ENCODE measurements around the gene SLC11A1. TPM values are rescaled to one million over a fixed set of nuclear protein-coding genes. Genes with fewer than 3 reads are reported as not detected.

SLC11A1 gene
- total and polyA plus RNA-seq, 2 of the 4 experiments (the other 2 are of a cell fraction), result under 0.01 to 0.07 TPM

DNA sequence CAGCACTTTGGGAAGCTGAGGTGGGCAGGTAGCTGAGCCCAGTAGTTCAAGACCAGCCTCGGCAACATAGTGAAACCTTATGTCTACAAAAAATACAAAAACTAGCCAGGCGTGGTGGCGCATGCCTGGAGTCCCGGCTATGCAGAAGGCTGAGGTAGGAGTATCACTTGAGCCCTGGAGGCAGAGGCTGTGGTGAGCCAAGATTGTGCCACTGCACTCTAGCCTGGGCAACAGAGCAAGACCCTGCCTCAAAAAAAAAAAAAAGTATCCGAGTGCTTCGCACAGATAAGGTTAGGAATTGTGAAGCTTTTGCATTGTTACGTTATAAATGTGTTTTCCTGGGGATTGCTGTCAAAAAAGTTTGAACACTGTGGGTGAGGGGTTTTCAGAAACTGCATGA, 21.7 kb downstream of the SLC11A1 start:
- no peak overlapping the region for H3K23ac ChIP-seq (ENCODE audit: low read depth, low read length)
- H2AFZ ChIP-seq (replicated peaks; ENCODE audit: low read length, poor library complexity), result no peak overlapping the region
- WGBS, 2 experiments (ENCODE audit: extremely low coverage in 2 of 2, insufficient read length in 1 of 2), result 100% methylated on average over 1 of the region's 7 CpGs; no CpG with 5 or more reads in 1 of the 2 experiments
- no peak overlapping the region for H4K8ac ChIP-seq (ENCODE audit: low read depth in 2 of 2, low read length in 2 of 2)
- H3K9me3 ChIP-seq (ENCODE audit: control insufficient read depth, insufficient read depth, low read length), result no peaks in the 10 kb centered on the region
- no peak overlapping the region for H3K18ac ChIP-seq (ENCODE audit: low read depth, low read length)
- H2BK5ac ChIP-seq (ENCODE audit: low read depth, low read length, poor library complexity, severe bottlenecking), result no peak overlapping the region
- no TSS peak for BruUV-seq (replicated peaks)
- no peak overlapping the region for H2BK15ac ChIP-seq (ENCODE audit: low read depth, low read length)
- no peak overlapping the region for H2BK120ac ChIP-seq (ENCODE audit: low read depth, low read length)
- ATAC-seq (ENCODE audit: low read depth), result no peak
- peaks cover 0 to 28% of the 10 kb centered on the region in 2 experiments; a peak in 2 of 4 replicates for H3K79me1 ChIP-seq (ENCODE audit: low read depth in 1 of 2, low read length in 2 of 2)
- H3K56ac ChIP-seq (ENCODE audit: extremely low read depth, insufficient read depth, low read length), result no peak overlapping the region
- in situ Hi-C loops (cut with MboI; ENCODE audit: low sequenced_read_pairs), result loop anchor here (10.0 kb wide), 1 partner anchor 251 kb away; the partner anchor contains the start of genes BCS1L and ZNF142
- POLR2A ChIA-PET (ENCODE audit: unreplicated experiment), result no interaction called here
- H3K4me2 ChIP-seq (ENCODE audit: low read depth, low read length), result no peak overlapping the region
- intact Hi-C loops (cut with micrococcal nuclease), result no loop called here
- H3K4me1 ChIP-seq (ENCODE audit: control insufficient read depth, insufficient read depth, low read length), result peaks cover 22% of the 10 kb centered on the region
- no peak overlapping the region for H2AK9ac ChIP-seq (replicated peaks; ENCODE audit: low read depth, low read length, poor library complexity)
- no peaks in the 10 kb centered on the region for H3K27me3 ChIP-seq (ENCODE audit: control insufficient read depth, insufficient read depth, low read length)
- dilution Hi-C loops (cut with HindIII; ENCODE audit: low sequenced_read_pairs, unreplicated experiment), result no loop called here
- peaks cover 13% of the 10 kb centered on the region; the same call in 1 of the 2 replicates for H4K20me1 ChIP-seq (ENCODE audit: insufficient read depth, low read length)
- H4K91ac ChIP-seq (ENCODE audit: insufficient read depth, low read depth, low read length), result no peak overlapping the region
- CTCF ChIA-PET, result no interaction called here
- no peak overlapping the region for H3K9ac ChIP-seq (ENCODE audit: low read depth, low read length)
- no peak for DNase-seq
- no peak overlapping the region for H3K27ac ChIP-seq (ENCODE audit: insufficient read depth, low read length)
- H4K5ac ChIP-seq (ENCODE audit: low read depth, low read length), result no peak overlapping the region
- no peak overlapping the region for H2BK20ac ChIP-seq (ENCODE audit: low read depth, low read length)
- no peak overlapping the region for H3K14ac ChIP-seq (replicated peaks; ENCODE audit: low read depth, low read length)
- H3K9me1 ChIP-seq (ENCODE audit: insufficient read depth, low read length), result peaks cover 4% of the 10 kb centered on the region; the same call in 1 of the 2 replicates
- H2AK5ac ChIP-seq (ENCODE audit: low read depth, low read length), result no peak overlapping the region
- TF ChIP-seq CEBPB (IDR thresholded peaks at IDR 0.05; ENCODE audit: low read depth, low read length) (no peak), POLR2A (IDR thresholded peaks at IDR 0.05; ENCODE audit: low read depth, low read length) (no peak), RCOR1 (IDR thresholded peaks at IDR 0.05; ENCODE audit: insufficient replicate concordance, low read length) (no peak), CTCF (conservative IDR thresholded peaks at IDR 0.05; ENCODE audit: low read depth, low read length) (no peak), NFE2L2 (IDR thresholded peaks at IDR 0.05; ENCODE audit: low read depth, low read length) (no peak)
- TF ChIP-seq, protein P1, sequence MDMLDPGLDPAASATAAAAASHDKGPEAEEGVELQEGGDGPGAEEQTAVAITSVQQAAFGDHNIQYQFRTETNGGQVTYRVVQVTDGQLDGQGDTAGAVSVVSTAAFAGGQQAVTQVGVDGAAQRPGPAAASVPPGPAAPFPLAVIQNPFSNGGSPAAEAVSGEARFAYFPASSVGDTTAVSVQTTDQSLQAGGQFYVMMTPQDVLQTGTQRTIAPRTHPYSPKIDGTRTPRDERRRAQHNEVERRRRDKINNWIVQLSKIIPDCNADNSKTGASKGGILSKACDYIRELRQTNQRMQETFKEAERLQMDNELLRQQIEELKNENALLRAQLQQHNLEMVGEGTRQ (IDR thresholded peaks at IDR 0.05; ENCODE audit: low read depth, low read length), result no peak
- H3K4ac ChIP-seq (ENCODE audit: low read depth, low read length), result no peak overlapping the region
- H3K36me3 ChIP-seq (ENCODE audit: control insufficient read depth, insufficient read depth, low read length), result peaks cover 26% of the 10 kb centered on the region
- H3K4me3 ChIP-seq (ENCODE audit: insufficient read depth, low read depth, low read length), result no peak overlapping the region
